Upper lobe of left lung (tissue), 6 donors: Measurements from ENCODE around the gene FBXL7. TPM values are rescaled to one million over a fixed set of nuclear protein-coding genes. Genes with fewer than 3 reads are reported as not detected.

Experiments
- ATAC-seq, 2 donors: fragments of 200-7000 bp; cut with Tn5 transposase; one replicate each; pipeline ENCODE4 v1.9.1; 2022; ENCODE audit warnings: mild to moderate bottlenecking in 2 of 2, moderate library complexity in 2 of 2; ENCODE audit not compliant: low FRiP score in 2 of 2
- DNase-seq, 2 donors: peaks; one replicate each; pipeline ENCODE4 v3.0.0-alpha.2; 2019 to 2020
- H3K27ac ChIP-seq, 4 donors: fragments of 200-600 bp; sonication (generic); one replicate each; pipeline ENCODE4 v1.5.1; 2016 to 2019
- H3K27me3 ChIP-seq, 4 donors: fragments of 200-600 bp; sonication (generic); one replicate each; pipeline ENCODE4 v1.5.1; 2017 to 2019
- H3K36me3 ChIP-seq, 4 donors: fragments of 200-600 bp; sonication (generic); one replicate each; pipeline ENCODE4 v1.5.1; 2016 to 2019
- H3K4me1 ChIP-seq, 4 donors: fragments of 200-600 bp; sonication (generic); one replicate each; pipeline ENCODE4 v1.5.1; 2018 to 2019
- H3K4me3 ChIP-seq, 4 donors: fragments of 200-600 bp; sonication (generic); one replicate each; pipeline ENCODE4 v1.5.1; 2017 to 2019; ENCODE audit warnings: mild to moderate bottlenecking in 2 of 4, moderate library complexity in 1 of 4
- H3K9me3 ChIP-seq, 4 donors: fragments of 200-600 bp; sonication (generic); one replicate each; pipeline ENCODE4 v1.5.1; 2018 to 2019
- CTCF ChIP-seq, 6 experiments: fragments of 450-650 bp in 4 of 6; fragments of 200-600 bp in 2 of 6; sonication (generic) in 2 of 6; IDR thresholded peaks; one replicate each; pipeline ENCODE4 v1.5.1; 2016 to 2019; ENCODE audit warnings: antibody characterized with exemption in 6 of 6
- EP300 ChIP-seq, 4 donors: sonication (generic); formaldehyde crosslinking; IDR thresholded peaks; one replicate each; pipeline ENCODE4 v1.5.1; 2017; ENCODE audit warnings: antibody characterized with exemption in 4 of 4, control low read depth in 2 of 4
- POLR2A ChIP-seq, 4 donors: fragments of 450-650 bp; IDR thresholded peaks; one replicate each; pipeline ENCODE4 v1.5.1; 2016 to 2017; ENCODE audit warnings: antibody characterized with exemption in 4 of 4, mild to moderate bottlenecking in 2 of 4
- POLR2AphosphoS5 ChIP-seq, 2 donors: sonication (generic); formaldehyde crosslinking; IDR thresholded peaks; one replicate each; pipeline ENCODE4 v1.5.1; 2017; ENCODE audit warnings: antibody characterized with exemption in 2 of 2
- WGBS, 2 donors: methylation state at CpG; one replicate each; pipeline ENCODE4 v1.1.5; 2017 to 2018; 5-methylcytosine and 5-hydroxymethylcytosine counted together
- total RNA-seq, 6 donors: library from RNA; depleted of rRNA in 4 of 6; stranded (reverse); fragments of >200 nt in 4 of 6; gene quantifications; one replicate each; pipeline versions ENCODE4 v1.1.0 to v1.2.1, GENCODE V29; 2016 to 2021
- donor health status: DM: no; HTN: no; CAD: no; lungs with moderate emphysema.
- donor health status: DM: no; HTN: yes; CAD: no; lungs with severe emphysema.

Gene FBXL7
- total RNA-seq, 6 donors from 2014 or later: 4.9 to 13.6 (median 6.9) TPM

GRCh38 chr5:15933259-15934207 is 433.6 kb downstream of the FBXL7 start:
- DNase-seq (peak in 1 of 2 donors; percentile 32), ATAC-seq (no peak)
- no peaks in the 10 kb centered on the region for H3K27me3 ChIP-seq
- peaks cover 0 to 7% (median 4%) of the 10 kb centered on the region in 4 donors for H3K4me1 ChIP-seq
- no peak for TF ChIP-seq CTCF (IDR thresholded peaks at IDR 0.05)
- no peak for TF ChIP-seq POLR2AphosphoS5 (IDR thresholded peaks at IDR 0.05)
- TF ChIP-seq POLR2A (IDR thresholded peaks at IDR 0.05): no peak
- no peak for TF ChIP-seq EP300 (IDR thresholded peaks at IDR 0.05)
- no peak overlapping the region for H3K4me3 ChIP-seq
- peaks cover 0 to 18% (median 7%) of the 10 kb centered on the region in 4 donors for H3K36me3 ChIP-seq
- peaks cover 0 to 9% (median 0%) of the 10 kb centered on the region in 4 donors for H3K9me3 ChIP-seq
- H3K27ac ChIP-seq: no peak overlapping the region
- WGBS, 2 donors: 69 to 72% methylated on average over 13 of the region's 13 CpGs

GRCh38 chr5:15936505-15937245 is 436.7 kb downstream of the FBXL7 start:
- H3K27ac ChIP-seq: no peak overlapping the region
- peaks cover 0 to 9% (median 0%) of the 10 kb centered on the region in 4 donors for H3K9me3 ChIP-seq
- no peak overlapping the region for H3K4me3 ChIP-seq
- peak in 1 of 2 donors; percentile 81 for DNase-seq
- H3K4me1 ChIP-seq: peaks cover 0 to 7% (median 4%) of the 10 kb centered on the region in 4 donors
- peak in 1 of 2 donors; percentile 20 for ATAC-seq
- 96 to 99% methylated on average over 51 to 52 of the region's 60 CpGs for WGBS, 2 donors
- H3K36me3 ChIP-seq: peaks cover 0 to 18% (median 7%) of the 10 kb centered on the region in 4 donors
- H3K27me3 ChIP-seq: no peaks in the 10 kb centered on the region
- TF ChIP-seq POLR2A (IDR thresholded peaks at IDR 0.05) (no peak), EP300 (IDR thresholded peaks at IDR 0.05) (no peak), POLR2AphosphoS5 (IDR thresholded peaks at IDR 0.05) (no peak), CTCF (IDR thresholded peaks at IDR 0.05) (no peak)

DNA sequence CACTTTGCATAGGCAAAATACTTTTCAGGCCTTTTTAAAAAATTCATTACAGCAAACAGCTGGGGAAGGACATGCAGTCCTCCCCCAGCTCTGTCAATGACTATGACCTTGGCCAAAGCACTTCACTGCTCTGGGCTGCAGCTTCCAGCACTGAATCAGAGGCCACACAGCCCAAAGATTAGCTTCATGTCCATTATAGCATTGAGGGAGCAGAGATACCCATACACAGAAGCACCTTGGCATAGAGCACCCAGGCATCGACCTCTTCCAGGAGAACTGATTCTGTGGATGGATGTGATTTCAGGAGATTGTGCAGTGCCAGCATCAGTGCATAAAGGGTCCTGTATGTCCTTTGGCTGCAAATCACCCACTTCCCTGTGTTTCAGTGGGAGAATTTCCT is 437.7 kb downstream of the FBXL7 start:
- H3K9me3 ChIP-seq: peaks cover 0 to 9% (median 0%) of the 10 kb centered on the region in 4 donors
- TF ChIP-seq EP300 (IDR thresholded peaks at IDR 0.05): no peak
- no peak for TF ChIP-seq POLR2AphosphoS5 (IDR thresholded peaks at IDR 0.05)
- TF ChIP-seq POLR2A (IDR thresholded peaks at IDR 0.05): no peak
- TF ChIP-seq CTCF (IDR thresholded peaks at IDR 0.05): no peak
- H3K4me3 ChIP-seq: no peak overlapping the region
- DNase-seq (no peak), ATAC-seq (peak in 1 of 2 donors; percentile 59)
- no peaks in the 10 kb centered on the region for H3K27me3 ChIP-seq
- no peak overlapping the region for H3K27ac ChIP-seq
- H3K36me3 ChIP-seq: peaks cover 0 to 18% (median 7%) of the 10 kb centered on the region in 4 donors
- WGBS, 2 donors: 90 to 91% methylated on average over 1 of the region's 1 CpG
- peaks cover 0 to 7% (median 4%) of the 10 kb centered on the region in 4 donors for H3K4me1 ChIP-seq

- Histone ChIP-seq H3K9me3 (peaks cover 0 to 9% (median 0%) of the 10 kb centered on the region in 4 donors), H3K4me1 (peaks cover 0 to 5% (median 3%) of the 10 kb centered on the region in 4 donors), H3K36me3 (peaks cover 0 to 18% (median 7%) of the 10 kb centered on the region in 4 donors), H3K4me3 (no peak overlapping the region), H3K27me3 (no peaks in the 10 kb centered on the region), H3K27ac (no peak overlapping the region)
- 84 to 86% methylated on average over 4 of the region's 4 CpGs for WGBS, 2 donors
- DNase-seq (no peak), ATAC-seq (no peak)
- no peak for TF ChIP-seq POLR2AphosphoS5 (IDR thresholded peaks at IDR 0.05)
- TF ChIP-seq POLR2A (IDR thresholded peaks at IDR 0.05): no peak
- TF ChIP-seq EP300 (IDR thresholded peaks at IDR 0.05): no peak
- TF ChIP-seq CTCF (IDR thresholded peaks at IDR 0.05): no peak
Measured at GRCh38 chr5:15938186-15938585, 438.2 kb downstream of the FBXL7 start.
